ENCODE results near the gene TMEM271.
A peak's percentile ranks its signal among the peaks of the same experiment; 100 is the strongest.
"Not testable (repeated sequence)": the region's sequence is repeated elsewhere in the genome, so short reads cannot be mapped to it uniquely, and the experiment has no call there.

TMEM271 gene

DNA sequence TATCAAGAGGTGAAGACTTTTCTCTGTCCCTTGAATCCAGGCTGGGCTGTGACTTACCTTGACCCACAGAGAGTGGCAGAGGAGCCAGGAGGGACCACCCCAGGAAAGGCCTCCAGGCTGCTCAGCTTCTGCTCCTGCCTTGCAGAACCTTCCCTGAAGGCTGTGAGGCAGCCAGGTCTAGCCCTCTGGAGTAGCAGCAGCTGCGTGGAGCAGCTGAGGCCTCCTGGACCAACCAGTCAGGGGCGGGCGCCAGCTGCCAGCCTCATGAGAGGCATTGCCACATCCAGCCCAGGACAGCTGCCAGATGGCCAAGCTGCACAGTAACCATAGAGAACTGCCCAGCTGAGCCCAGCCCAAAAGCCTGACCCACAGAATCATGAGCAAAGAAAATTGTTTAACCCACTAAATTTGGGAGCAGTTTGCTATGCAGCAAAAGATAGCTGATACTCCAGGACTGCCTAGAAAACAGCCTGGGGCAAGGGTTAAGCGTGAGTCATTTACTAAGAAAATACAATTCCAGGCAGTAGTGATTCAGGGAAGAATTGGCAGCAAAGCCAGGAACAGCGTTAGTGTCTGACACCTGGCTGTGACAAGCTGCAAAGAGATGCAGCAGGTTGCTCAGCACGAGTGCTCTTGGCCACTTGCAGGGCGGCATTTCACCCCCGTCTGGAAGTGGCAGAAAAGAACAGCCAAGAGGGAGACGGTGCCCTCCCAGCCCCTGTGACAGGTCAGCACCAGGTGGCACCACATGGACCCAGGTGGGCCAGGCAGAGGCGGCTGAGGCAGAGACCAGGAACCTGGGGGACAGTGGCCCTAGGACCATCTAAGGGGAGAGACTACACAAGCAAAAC lies 34.5 kb upstream of the TMEM271 start:
- DNase-seq (ENCODE audit: low spot score) = peak; percentile 14
- FAIRE-seq = no peak

DNA sequence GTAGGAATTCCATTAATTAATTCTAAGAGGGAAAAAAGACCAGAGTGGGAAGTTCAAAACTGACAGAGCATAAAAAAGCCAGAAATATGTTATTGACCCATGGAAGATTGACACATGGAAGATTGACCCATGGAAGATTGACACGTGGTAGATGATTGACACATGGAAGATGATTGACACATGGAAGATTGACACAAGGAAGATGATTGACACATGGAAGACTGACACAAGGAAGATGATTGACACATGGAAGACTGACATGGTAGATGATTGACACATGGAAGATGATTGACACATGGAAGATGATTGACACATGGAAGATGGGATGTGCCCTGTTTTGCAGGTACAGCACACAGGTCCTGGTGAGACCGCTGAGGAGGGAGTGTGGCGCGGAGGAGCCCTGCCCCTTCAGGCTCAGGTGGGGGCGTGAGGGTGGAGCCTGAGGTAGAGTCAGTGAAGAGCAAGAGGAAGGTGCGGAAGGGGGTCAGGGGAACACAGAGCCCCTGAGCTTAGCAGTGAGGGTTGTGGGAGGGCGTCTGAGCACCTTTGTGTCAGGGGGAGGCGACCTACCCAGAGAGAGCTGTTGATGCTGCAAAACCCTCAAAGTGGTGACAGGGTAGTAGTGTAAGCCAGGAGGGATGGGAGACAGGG lies 33.4 kb upstream of the TMEM271 start:
- DNase-seq (ENCODE audit: low spot score) (no peak), FAIRE-seq (no peak)

DNA sequence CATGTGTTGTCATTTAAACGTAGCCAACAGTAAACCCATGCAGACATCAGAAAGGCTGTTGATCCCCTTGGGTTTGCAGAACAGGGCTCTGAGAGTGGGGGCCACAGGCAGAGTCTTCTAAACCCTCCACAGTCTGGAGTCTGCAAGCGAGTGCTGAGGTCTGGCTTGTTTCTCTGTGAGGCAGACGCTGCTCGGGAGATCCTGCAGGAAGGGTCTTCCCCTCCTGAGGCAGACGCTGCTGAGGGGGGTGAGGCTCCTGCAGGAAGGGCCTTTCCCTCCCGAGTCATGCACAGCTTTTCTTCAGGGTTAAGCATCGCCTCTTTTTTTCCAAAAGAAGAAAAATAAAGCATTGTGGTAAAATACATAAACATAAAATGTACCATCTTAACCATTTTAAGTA lies 32.1 kb upstream of the TMEM271 start:
- FAIRE-seq (no peak), DNase-seq (ENCODE audit: low spot score) (no peak)

DNA sequence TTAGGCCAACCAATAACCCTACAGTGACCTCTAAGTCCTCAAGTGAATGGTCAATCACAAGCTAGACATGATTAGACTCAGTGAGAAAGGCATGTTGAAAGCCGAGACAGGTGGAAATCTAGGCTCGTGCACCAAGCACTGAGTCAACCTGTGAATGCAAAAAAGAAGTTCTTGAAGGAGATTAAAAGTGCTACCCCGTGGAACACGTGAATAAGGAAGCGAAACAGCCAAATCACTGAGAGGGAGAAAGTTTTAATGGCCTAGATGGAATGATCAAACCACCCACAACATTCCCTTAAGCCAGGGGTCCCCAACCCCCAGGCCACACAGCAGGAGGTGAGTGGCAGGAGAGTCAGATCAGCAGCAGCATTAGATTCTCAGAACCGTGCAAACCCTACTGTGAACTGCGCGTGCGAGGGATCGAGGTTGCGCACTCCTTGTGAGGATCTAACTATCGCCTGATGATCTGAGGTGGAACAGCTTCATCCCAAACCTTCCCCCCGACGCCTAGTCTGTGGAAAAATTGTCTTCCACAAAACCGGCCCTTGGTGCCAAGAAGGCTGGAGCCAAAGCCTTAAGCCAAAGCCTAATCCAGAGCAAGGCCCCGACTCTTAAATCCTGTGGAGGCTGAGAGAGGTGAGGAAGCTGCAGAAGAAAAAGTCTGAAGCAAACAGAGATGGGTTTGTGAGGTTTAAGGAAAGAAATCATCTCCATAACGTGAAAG lies 29.8 kb upstream of the TMEM271 start:
- DNase-seq (ENCODE audit: low spot score) = no peak
- FAIRE-seq = no peak

DNA sequence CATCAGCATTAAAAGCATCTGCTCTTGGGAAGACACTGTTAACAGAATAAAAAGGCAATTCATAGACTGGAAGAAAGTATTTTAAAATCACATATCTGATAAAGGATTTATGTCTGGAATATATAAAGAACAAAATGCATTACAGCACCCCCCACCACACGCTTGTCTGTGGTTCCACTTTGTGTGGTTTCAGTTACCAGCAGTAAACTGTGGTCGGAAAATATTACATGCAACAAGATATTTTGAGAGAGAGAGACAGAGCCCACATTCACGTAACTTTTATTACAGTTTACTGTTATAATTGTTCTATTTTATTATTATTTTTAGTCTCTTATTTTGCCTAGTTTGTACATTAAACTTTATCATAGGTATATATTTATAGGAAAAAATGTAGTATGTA lies 28.0 kb upstream of the TMEM271 start:
- DNase-seq (ENCODE audit: low spot score) (no peak), FAIRE-seq (no peak)

DNA sequence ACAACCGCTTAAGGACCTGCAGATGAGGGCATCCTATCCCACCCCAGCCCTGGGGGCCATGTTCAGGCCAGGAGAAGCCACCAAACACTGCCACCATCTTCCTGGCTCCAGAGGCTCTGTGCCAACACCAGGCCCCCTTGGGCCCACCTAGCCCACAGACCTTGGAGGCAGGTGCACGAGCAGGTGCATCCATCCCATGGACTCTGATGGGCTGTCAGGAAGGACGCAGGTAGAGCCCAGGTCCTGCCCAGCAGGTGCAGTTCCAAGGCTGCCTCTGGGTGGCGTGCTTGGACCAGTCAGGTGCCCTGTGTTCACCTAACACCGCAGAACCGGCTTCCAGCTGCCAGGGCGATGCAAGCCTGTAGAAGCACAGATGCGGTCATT lies 26.5 kb upstream of the TMEM271 start:
- FAIRE-seq (no peak), DNase-seq (ENCODE audit: low spot score) (no peak)

DNA sequence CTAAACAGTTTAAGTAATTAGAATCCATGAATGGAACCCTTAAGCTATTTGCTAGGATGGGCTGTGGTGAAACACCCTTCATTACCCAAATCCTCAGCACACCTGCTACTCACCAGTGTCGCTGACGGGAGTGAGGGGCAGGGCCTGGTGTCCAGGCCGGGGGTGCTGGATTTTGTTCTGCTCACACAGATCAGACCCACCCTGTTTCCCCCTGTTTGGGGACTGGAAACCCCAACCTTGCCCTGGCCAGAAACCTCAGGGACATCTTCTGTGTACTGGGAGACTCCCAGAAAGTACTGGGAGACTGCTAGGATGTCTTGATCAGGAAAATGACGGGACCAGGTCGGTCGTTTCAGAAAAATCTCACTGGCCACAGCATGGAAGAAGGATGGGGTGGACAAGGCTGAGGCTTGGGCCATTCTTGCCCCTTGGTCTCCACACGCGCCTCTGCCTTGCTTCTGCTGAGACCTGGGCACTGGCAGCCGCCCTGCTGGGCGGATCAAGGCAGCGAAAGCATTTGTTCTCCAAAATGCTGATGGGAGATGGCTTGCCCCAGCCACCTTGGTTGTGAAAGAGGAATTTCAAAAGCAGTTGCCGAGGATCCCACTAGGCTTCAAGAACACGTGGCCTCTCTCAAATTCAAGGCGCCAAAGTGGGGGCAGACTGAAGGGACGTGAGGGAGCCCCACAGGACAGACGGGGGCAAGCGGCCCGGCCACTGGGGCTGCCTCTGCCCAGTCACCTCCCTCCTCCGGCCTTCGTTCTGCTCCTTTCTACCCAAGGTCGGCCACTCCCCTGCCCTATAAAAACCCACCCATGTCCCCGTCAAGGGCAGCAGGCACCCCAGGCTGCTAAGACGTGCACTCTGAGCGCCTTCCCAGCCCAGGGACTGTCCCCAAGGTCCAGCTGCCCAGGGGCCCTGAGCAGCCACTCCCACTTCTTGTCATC lies 25.8 kb upstream of the TMEM271 start:
- FAIRE-seq (no peak), DNase-seq (ENCODE audit: low spot score) (no peak)

DNA sequence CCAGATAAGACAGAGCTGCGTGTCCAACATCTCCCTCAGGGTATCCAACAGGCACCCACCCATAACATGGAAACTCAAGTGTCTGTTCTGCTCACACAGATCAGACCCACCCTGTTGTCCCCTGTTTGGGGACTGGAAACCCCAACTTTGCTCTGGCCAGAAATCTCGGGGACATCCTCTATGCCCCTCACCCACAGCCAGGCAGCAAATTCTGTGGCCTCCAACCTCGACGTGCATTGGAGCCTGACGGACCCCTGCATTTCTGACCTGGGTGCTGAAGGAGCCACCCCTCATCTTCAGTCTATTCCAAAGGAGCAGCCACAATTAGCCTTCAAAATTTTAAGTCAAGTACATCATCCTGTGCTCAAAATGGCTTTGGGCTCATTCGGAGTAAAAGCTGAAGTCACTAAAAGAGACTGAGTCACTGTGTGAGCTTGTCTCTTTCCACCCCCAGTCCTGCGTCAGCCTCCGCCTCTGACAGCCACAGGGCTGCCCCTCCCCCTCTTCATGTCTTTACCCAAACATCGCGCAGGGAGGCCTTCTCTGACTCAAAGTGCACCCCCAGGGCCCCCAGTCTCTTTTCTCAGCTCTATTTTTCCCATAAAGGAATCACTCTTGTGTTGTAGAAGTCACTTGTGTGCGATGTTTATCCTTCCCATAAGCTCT lies 24.9 kb upstream of the TMEM271 start:
- no peak for FAIRE-seq

DNA sequence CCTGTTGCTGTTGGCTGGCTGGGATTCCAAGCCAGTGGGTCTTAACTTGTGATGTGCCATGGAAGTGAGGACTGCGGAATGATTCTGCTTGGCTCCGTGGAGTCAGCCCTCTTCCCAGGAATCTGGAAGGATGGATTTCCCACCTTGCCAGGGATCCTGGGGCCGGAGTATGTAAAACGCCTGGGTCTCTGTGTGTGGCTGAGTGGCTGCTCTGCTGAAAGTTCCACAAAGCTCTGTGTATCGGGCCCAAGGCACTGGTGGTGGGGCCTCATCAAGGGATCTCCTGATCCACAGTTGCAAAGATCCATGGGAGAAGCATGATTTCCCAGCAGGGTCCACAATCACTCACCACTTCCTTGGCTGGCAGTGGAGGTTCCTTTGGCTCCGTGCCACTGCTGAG lies 24.1 kb upstream of the TMEM271 start:
- FAIRE-seq = no peak
- DNase-seq (ENCODE audit: low spot score) = no peak

More for the DNA sequence above, 24.9 kb upstream of the TMEM271 start:
- no peak for DNase-seq (ENCODE audit: low spot score)

DNA sequence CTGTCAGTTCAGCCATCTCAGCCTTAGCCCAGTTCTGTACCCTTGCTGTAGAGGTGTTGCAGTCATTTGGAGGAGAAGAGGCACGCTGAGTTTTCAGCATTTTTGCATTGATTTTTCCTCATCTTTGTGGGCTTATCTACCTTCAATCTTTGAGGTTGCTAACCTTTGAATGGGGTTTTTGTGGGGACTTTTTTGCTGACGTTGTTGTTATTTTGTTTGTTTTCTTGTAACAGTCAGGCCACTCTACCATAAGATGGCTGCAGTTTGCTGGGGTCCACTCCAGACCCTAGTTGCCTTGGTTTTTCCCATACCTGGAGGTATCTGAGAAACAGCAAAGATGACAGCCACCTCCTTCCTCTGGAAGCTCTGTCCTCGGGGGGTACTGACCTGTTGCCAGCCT lies 22.8 kb upstream of the TMEM271 start:
- FAIRE-seq (no peak), DNase-seq (ENCODE audit: low spot score) (no peak)

DNA sequence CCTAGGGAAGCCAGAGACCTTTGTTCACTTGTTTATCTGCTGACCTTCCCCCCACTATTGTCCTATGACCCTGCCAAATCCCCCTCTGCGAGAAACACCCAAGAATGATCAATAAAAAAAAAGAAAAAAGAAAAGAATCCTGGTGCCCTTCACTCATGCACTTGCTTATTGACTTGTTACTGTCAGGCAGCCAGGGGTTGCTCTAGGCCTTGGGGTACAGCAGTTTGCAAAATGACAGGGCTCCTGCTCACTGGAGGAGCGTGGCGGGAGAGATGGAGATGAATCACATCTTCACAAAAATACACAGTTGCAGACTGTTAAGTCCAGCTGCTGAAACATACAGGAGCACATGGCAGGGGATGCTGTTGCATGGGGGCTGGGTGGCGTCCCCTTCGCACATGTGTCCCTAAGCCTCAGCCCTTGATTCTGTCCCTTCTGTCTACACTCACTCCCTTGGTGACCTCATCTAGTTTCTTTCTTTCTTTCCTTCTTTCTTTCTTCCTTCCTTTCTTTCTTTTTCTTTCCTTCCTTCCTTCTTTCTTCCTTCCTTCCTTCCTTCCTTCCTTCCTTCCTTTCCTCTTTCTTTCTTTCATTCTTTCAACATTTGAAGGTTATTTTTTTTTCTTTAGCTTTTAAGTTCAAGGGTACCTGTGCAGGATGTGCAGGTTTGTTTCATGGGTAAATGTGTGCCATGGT lies 16.9 kb upstream of the TMEM271 start:
- no peak for DNase-seq (ENCODE audit: low spot score)
- no peak for FAIRE-seq

DNA sequence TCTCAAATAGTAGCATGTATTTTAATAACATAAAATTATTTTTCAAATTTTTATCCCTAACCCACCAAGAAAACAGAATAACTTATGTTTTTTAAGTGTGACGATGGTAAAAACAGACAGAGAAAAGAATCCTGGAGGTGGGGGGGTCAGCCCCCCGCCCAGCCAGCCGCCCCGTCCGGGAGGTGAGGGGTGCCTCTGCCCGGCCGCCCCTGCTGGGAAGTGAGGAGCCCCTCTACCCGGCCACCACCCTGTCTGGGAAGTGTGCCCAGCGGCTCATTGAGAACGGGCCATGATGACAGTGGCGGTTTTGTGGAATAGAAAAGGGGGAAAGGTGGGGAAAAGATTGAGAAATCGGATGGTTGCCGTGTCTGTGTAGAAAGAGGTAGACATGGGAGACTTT lies 16.1 kb upstream of the TMEM271 start:
- FAIRE-seq; DNase-seq (ENCODE audit: low spot score): not testable (repeated sequence)

DNA sequence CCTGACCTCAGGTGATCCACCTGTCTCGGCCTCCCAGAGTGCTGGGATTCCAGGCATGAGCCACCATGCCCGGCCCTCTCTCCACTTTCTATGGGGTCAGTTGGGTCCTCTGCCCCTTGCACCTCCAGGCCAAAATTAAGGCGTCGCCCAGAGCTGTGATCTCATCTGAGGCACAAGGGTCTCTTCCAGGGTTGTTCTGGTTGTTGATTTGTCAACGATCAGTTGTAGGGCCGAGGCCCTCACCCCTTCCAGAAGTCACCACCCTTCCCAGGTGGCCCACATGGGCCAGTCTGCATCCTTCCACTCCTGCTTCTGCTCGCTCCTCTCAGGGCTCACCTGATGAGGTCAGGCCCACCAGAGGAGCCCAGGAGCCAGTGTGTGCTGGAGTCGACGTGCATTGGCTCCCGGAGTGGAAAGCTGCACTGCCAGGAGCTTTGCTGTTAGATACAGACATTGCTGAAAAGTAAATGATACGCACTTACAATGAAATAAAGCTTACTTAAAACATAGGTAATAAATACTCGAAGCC lies 14.3 kb upstream of the TMEM271 start:
- DNase-seq (ENCODE audit: low spot score) (no peak), FAIRE-seq (no peak)

DNA sequence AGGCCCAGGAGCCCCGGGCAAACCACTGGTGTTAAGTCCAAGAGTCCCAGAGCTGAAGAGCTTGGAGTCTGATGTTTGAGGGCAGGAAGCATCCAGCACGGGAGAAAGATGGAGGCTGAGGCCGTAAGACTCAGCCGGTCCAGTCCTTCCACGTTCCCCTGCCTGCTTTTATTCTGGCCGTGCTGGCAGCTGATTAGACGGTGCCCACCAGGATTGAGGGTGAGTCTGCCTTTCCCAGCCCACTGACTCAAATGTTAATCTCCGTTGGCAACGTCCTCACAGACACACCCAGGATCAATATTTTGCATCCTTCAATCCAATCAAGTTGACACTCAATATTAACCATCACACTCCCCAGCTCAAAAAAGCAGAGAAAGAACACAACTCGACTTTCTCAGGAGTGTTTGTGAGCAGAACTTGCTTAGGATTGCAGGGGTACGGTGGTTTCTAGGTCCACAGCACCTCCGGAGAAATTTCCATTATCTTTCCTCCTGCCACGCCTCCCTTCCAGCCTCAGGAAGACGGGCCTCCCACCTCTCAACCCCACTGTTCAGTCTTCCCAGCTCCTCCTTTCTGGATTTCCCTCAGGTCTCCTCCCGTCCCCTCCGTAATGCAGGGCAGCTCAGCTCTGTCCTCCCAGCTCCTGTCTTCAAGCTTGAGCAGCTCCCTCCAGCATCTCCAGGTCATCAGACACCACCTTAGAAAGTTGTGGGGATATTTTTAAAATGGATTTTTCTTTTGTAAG lies 13.3 kb upstream of the TMEM271 start:
- no peak for FAIRE-seq

DNA sequence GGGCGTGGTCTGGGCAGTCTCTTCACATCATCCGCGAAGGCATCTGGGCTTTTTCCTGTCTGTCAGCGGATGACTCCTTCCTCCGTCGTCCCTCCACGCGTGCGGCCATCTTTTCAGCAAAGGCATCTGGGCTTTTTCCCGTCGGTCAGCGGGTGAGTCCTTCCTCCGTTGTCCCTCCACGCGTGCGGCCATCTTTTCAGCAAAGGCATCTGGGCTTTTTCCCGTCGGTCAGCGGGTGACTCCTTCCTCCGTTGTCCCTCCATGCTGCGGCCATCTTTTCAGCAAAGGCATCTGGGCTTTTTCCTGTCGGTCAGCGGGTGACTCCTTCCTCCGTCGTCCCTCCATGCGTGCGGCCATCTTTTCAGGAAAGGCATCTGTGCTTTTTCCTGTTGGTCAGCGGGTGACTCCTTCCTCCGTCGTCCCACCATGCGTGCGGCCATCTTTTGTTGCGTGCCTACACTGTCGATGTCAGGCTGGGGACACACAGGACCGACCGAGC lies 12.3 kb upstream of the TMEM271 start:
- FAIRE-seq (no peak), DNase-seq (ENCODE audit: low spot score) (no peak)

More for the DNA sequence above, 13.3 kb upstream of the TMEM271 start:
- no peak for DNase-seq (ENCODE audit: low spot score)

DNA sequence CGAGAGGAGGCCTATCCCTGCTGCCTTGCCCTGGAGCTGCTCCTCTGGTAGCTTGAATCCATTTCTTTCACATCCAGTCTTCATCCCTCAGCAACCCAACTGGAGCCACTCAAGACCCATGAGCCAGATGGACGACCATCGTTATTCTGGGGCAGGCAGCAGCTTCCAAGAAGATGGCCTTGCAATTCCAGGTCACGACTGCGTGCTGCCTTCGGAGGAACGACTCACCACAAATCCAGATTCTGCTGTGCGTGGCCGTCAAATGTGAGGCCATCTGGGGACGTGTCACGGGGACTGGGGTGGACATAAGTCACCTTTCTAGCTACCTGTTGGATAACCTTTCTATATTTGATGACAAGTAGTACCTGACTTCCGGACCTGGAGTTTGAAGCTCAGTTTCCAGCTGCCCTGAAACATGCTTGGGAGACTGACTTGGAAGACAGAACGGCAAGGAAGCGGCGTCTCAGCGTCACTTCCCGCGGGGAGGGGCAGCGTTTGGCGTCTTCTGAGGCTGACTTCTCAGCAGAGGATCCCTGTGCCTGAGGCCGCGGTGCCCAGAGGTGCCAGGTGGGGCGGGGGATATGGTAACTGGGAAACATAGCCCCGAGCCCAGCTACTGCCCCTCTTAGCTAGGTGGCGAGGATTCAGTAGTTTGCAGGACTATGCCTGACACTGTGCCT lies 11.7 kb upstream of the TMEM271 start:
- FAIRE-seq (no peak), DNase-seq (ENCODE audit: low spot score) (no peak)

DNA sequence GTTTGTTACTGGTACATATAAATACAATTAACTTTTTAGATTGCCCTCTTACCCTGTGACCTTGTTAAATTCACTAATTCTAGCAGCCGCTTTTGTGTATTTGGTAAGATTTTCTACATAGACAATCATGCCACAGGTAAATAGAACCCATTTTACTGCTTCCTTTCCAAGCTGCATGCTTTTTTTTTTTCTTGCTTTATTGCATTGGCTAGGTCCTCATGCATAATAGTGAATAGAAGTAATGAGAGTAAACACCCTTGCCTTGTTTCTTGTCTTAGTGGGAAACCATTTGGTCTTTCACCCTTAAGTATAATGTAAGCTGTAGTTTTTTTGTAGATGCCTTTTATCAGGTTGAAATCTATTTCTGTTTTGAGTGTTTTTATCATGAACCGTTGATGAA lies 7.7 kb upstream of the TMEM271 start:
- FAIRE-seq = no peak
- no peak for DNase-seq (ENCODE audit: low spot score)

DNA sequence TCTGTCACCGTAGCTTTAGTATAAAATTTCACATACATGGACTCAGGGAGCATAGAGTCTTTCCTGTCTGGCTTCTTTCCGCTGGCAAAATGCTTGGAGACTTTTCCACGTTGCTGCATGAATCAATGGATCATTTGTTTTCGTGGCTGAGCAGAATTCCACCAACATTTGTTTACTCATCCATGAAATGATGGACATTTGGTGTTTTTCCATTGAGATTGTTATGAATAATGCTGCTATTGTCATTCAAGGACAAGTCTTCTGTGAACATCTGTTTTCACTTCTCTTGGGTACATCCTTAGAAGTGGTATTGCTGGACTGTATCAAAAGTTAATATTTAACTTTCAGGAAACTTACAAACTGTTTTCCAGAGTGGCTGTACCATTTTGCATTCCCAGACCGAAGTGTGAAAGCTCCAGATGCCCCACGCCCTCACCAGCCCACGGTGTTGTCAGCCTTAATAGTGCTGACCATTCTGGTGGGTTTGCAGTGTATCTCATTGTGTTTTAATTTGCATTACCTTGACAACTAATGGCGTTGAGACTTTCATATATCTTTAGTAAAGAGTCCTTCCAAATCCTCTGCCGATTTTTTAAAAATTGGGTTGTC lies 5.8 kb upstream of the TMEM271 start:
- FAIRE-seq = no peak
- DNase-seq (ENCODE audit: low spot score) = no peak

All from urothelium cell line (cell line).